BLaER1 (cell line): ENCODE data around the gene METTL22.

ENCODE experiments used
- H3K27ac ChIP-seq: shearing (Covaris generic); formaldehyde crosslinking; 2 replicates; pipeline ENCODE4 v1.8.1; 2022
- H3K27me3 ChIP-seq: shearing (Covaris generic); formaldehyde crosslinking; 2 replicates; pipeline ENCODE4 v1.8.1; 2022
- H3K36me3 ChIP-seq: shearing (Covaris generic); formaldehyde crosslinking; 2 replicates; pipeline ENCODE4 v1.8.1; 2022
- H3K4me1 ChIP-seq: shearing (Covaris generic); formaldehyde crosslinking; 2 replicates; pipeline ENCODE4 v1.8.1; 2022
- H3K4me2 ChIP-seq: shearing (Covaris generic); formaldehyde crosslinking; 2 replicates; pipeline ENCODE4 v1.8.1; 2022
- H3K4me3 ChIP-seq: shearing (Covaris generic); formaldehyde crosslinking; 2 replicates; pipeline ENCODE4 v1.8.1; 2022
- H3K9ac ChIP-seq: shearing (Covaris generic); formaldehyde crosslinking; 2 replicates; pipeline ENCODE4 v1.8.1; 2022
- H3K9me3 ChIP-seq: shearing (Covaris generic); formaldehyde crosslinking; 2 replicates; pipeline ENCODE4 v1.8.1; 2022
- H4K20me1 ChIP-seq: shearing (Covaris generic); formaldehyde crosslinking; 2 replicates; pipeline ENCODE4 v1.8.1; 2022
- Cebpa-rat ChIP-seq: shearing (Covaris generic); IDR thresholded peaks from 2 replicates; pipeline ENCODE4 v1.8.1; 2022

Gene METTL22, protein sequence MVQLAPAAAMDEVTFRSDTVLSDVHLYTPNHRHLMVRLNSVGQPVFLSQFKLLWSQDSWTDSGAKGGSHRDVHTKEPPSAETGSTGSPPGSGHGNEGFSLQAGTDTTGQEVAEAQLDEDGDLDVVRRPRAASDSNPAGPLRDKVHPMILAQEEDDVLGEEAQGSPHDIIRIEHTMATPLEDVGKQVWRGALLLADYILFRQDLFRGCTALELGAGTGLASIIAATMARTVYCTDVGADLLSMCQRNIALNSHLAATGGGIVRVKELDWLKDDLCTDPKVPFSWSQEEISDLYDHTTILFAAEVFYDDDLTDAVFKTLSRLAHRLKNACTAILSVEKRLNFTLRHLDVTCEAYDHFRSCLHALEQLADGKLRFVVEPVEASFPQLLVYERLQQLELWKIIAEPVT

DNA sequence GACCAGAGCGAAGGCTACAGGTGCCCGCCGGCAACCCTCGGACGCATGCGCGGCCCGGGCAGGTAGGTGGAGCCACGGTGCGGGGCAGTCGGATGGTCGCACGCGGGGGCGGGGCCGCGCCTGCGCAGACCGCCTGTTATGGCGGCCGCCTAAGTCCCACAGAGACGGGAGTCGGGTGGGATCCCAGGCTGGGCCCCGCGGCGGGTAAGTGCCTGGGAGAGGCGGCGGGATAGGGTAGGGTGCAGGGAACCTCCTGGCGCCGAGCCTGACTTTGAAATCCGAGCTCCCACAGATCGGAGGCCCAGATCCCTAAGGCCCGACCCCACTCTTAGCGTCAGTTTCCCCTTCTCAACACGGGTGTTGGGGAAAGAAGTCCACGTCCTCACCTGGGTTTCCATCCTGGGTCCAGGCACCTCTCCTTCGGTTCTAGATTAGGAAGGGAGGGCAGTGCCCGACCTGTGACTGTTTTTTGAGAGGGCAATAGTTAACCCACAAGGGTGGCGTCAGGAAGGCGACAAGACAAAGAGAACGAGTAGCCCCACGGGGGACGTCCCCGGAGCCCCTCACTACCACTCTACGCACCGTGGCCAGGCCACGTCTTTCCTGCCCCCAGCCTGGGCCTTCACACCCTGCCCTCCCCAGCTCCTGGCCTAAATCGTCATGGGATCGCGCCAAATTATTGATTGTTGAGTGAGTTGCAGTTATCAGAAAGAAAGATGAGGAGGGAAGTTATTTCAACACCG, at the start of gene METTL22:
Gene METTL22 (plus strand): TSS at position 127 of the 743 bp plus-strand sequence. CDS start 3,968 bp downstream, outside the sequence.
- Histone ChIP-seq H3K27me3 (no peaks in the 10 kb centered on the region), H3K9me3 (no peaks in the 10 kb centered on the region), H3K9ac (peak within 1 kb of the TSS; percentile 99), H3K36me3 (peaks cover 33% of the 10 kb centered on the region), H3K4me1 (peaks cover 89% of the 10 kb centered on the region), H3K27ac (peak within 1 kb of the TSS; percentile 98), H3K4me2 (peak within 1 kb of the TSS; percentile 93), H4K20me1 (peaks cover 48% of the 10 kb centered on the region), H3K4me3 (peak within 1 kb of the TSS; percentile 98)
- no peak for TF ChIP-seq Cebpa-rat

- no peaks in the 10 kb centered on the region for H4K20me1 ChIP-seq
- TF ChIP-seq Cebpa-rat, result no peak
- H3K9me3 ChIP-seq, result no peaks in the 10 kb centered on the region
- no peaks in the 10 kb centered on the region for H3K27me3 ChIP-seq
- H3K9ac ChIP-seq, result no peak overlapping the region
- H3K36me3 ChIP-seq, result no peaks in the 10 kb centered on the region
- no peak overlapping the region for H3K4me3 ChIP-seq
- H3K4me2 ChIP-seq, result no peak overlapping the region
- peaks cover 64% of the 10 kb centered on the region for H3K4me1 ChIP-seq
- H3K27ac ChIP-seq, result peak overlapping the region; percentile 10; the same call in 1 of the 2 replicates
Measured at GRCh38 chr16:8572063-8572918, 49.2 kb upstream of the METTL22 start.

GRCh38 chr16:8572919-8573724, 48.4 kb upstream of the METTL22 start:
- H3K9ac ChIP-seq, result no peak overlapping the region
- no peaks in the 10 kb centered on the region for H3K9me3 ChIP-seq
- H3K4me3 ChIP-seq, result no peak overlapping the region
- no peaks in the 10 kb centered on the region for H3K27me3 ChIP-seq
- H3K36me3 ChIP-seq, result no peaks in the 10 kb centered on the region
- H3K4me2 ChIP-seq, result peak overlapping the region; percentile 5; the same call in 1 of the 2 replicates
- H3K4me1 ChIP-seq, result peaks cover 61% of the 10 kb centered on the region
- no peaks in the 10 kb centered on the region for H4K20me1 ChIP-seq
- peak; percentile 84 for TF ChIP-seq Cebpa-rat
- peak overlapping the region; percentile 10; the same call in 1 of the 2 replicates for H3K27ac ChIP-seq

DNA sequence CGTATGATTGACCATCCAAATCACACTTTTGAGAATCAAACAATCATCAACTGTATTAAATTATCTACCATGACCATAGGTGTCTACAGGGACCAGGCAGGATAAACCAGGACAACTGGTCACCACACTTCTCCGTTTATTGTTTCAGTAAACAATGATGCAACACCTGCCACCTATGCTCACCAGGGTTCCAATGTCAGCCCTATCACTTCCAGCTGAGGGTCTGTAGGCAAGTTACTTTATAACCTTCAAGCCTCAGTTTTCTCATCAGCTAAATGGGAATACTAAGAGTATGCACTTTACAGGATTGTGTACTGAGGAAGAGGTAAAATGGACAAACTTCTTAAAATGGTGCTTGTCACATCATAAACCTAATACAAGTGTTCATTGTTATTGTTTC, 46.1 kb upstream of the METTL22 start:
- no peak overlapping the region for H3K9ac ChIP-seq
- H3K9me3 ChIP-seq, result no peaks in the 10 kb centered on the region
- H3K4me3 ChIP-seq, result no peak overlapping the region
- H3K36me3 ChIP-seq, result no peaks in the 10 kb centered on the region
- no peaks in the 10 kb centered on the region for H4K20me1 ChIP-seq
- H3K27me3 ChIP-seq, result no peaks in the 10 kb centered on the region
- no peak overlapping the region for H3K4me2 ChIP-seq
- peaks cover 38% of the 10 kb centered on the region for H3K4me1 ChIP-seq
- TF ChIP-seq Cebpa-rat, result no peak
- H3K27ac ChIP-seq, result no peak overlapping the region

DNA sequence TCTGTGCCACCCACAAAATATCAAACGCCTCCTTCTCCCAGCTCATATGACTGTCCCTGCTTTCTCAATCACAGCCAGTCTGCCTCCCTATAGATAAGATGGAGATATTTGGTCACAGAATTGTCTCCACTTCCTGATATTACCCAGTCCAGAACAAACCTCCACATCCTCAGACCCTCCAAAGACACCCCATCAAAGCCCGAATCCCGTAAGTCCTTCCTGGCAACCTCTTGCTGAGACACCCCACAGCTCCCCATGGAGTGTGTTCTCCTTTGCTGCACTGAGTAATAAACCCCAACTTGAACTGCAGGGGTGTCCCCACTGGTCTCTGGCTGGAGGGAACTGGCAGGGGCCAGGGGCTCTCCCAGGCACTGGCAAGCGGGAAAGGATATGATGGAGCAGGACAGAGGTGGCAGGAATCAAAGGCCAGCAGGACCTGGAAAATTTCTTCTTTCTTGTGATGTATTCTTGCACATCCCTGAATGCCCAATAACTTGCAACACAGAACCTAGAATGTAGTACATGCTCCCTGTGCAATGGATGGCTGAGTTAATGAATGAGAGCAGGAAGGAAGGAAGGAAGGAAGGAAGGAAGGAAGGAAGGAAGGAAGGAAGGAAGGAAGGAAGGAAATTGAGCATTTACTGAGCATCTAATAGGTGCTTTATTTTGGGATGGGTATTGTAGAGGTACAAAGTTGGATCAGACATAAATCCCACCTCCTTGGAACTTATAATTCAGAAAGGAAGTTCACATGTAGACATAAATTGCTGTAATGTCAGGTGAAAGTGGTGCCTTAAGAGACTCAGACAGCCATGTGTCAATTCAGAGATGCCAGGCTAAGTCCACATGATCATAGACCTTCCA, 45.1 kb upstream of the METTL22 start:
- Histone ChIP-seq H3K27me3 (no peaks in the 10 kb centered on the region), H3K9ac (no peak overlapping the region)
- TF ChIP-seq Cebpa-rat, result no peak

DNA sequence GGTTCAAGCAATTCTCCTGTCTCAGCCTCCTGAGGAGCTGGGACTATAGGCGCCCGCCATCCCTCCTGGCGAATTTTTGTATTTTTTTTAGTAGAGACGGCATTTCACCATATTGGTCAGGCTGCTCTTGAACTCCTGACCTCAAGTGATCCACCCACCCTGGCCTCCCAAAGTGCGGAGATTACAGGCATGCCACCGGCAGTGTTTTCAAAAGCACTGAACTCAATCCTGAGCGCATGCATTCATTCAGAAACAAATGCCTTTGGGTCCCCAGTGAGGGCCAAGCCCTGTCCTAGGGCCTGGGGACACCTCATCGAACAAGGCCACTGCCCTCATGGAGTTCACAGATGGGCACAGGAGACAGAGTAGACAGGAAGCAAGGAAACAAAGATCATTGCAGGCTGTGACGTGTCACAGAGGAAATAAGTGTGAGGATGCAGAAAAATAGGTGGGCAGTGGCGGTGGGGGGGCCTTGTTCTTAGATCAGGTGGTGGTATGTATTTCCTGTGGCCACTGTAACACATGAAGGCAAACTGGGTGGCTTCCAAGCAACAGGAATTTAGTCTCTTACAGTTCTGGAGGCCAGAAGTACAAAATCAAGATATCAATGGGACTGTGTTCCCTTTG, 43.7 kb upstream of the METTL22 start:
- Histone ChIP-seq H3K9me3 (no peaks in the 10 kb centered on the region), H3K36me3 (no peaks in the 10 kb centered on the region), H3K9ac (no peak overlapping the region), H3K27ac (no peak overlapping the region), H4K20me1 (no peaks in the 10 kb centered on the region), H3K27me3 (no peaks in the 10 kb centered on the region), H3K4me1 (peaks cover 37% of the 10 kb centered on the region), H3K4me2 (no peak overlapping the region), H3K4me3 (no peak overlapping the region)
- no peak for TF ChIP-seq Cebpa-rat

More for the DNA sequence above, 45.1 kb upstream of the METTL22 start:
- no peak overlapping the region for H3K4me3 ChIP-seq
- no peaks in the 10 kb centered on the region for H3K9me3 ChIP-seq
- no peak overlapping the region for H3K27ac ChIP-seq
- no peaks in the 10 kb centered on the region for H3K36me3 ChIP-seq
- H3K4me2 ChIP-seq, result peak overlapping the region; percentile 22; the same call in 1 of the 2 replicates
- H3K4me1 ChIP-seq, result peaks cover 29% of the 10 kb centered on the region
- no peaks in the 10 kb centered on the region for H4K20me1 ChIP-seq

GRCh38 chr16:8579559-8579958, 41.9 kb upstream of the METTL22 start:
- Histone ChIP-seq H3K27ac (no peak overlapping the region), H3K27me3 (no peaks in the 10 kb centered on the region), H3K9me3 (no peaks in the 10 kb centered on the region), H3K9ac (no peak overlapping the region), H3K4me2 (no peak overlapping the region), H3K4me1 (peaks cover 36% of the 10 kb centered on the region), H3K4me3 (no peak overlapping the region), H3K36me3 (no peaks in the 10 kb centered on the region), H4K20me1 (no peaks in the 10 kb centered on the region)
- no peak for TF ChIP-seq Cebpa-rat
